Activated T-helper 1 cell treated with anti-CD3 and anti-CD28 coated beads, Interleukin-12 subunit alpha, Interleukin-12 subunit beta, Interleukin-2, Interleukin-4 antibody, amounts not matched to agents 30 ng/mL and 10 ng/mL and 1 ng/mL, durations not matched to agents 14 hours and 24 hours and 36 hours (primary cell): ENCODE measurements around the gene RPN1. TPM values are rescaled to one million over a fixed set of nuclear protein-coding genes. Genes with fewer than 3 reads are reported as not detected.

Experiments
- DNase-seq: peaks from one replicate; pipeline ENCODE4 v3.0.0; 2021; ENCODE audit warnings: low spot score
- H3K27ac Mint-ChIP-seq: one replicate; pipeline ENCODE4 v1.8.0; 2021; ENCODE audit warnings: mild to moderate bottlenecking, mixed read lengths
- H3K27me3 Mint-ChIP-seq: one replicate; pipeline ENCODE4 v1.8.0; 2022; ENCODE audit warnings: mild to moderate bottlenecking, moderate library complexity, mixed read lengths; ENCODE audit not compliant: insufficient read depth
- H3K36me3 Mint-ChIP-seq: one replicate; pipeline ENCODE4 v1.8.0; 2021; ENCODE audit warnings: low read depth, mixed read lengths
- H3K4me1 Mint-ChIP-seq: one replicate; pipeline ENCODE4 v1.8.0; 2021; ENCODE audit warnings: low read depth, mixed read lengths
- H3K4me3 Mint-ChIP-seq: one replicate; pipeline ENCODE4 v1.8.0; 2021; ENCODE audit warnings: mild to moderate bottlenecking, moderate library complexity, mixed read lengths
- H3K9me3 Mint-ChIP-seq: one replicate; pipeline ENCODE4 v1.8.0; 2021; ENCODE audit warnings: mixed read lengths
- intact Hi-C: fragments of 100-400 bp; cut with micrococcal nuclease; formaldehyde crosslinking; loops from one replicate; pipeline ENCODE4 v1.15.1; 2024
- total RNA-seq: library from RNA; stranded (reverse); gene quantifications from 2 replicates; pipeline ENCODE4 v1.2.3, GENCODE V29; 2022

Gene RPN1
- total RNA-seq, 1 donor from 2014 or later = 190 TPM

DNA sequence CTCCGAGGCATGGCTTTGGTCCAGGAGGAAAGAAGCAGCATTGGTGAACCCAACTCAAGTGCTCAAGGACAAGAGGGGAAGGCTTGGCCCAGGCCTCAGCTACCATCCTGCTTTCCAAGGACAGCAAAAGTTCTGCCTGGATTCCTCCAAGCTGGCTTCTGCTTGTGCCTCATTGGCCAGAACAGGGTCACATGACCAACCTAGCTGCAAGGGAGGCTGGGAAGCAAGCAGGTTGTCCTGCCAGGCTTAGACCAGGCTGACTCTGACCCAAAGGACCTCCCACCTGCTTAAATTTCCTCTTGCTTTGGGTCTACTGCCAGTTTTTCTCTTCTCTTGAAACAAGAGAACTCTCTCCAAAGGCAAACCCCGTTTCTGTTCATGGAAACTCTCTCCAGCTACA, 70.7 kb downstream of the RPN1 start:
- intact Hi-C loops = no loop called here
- no peaks in the 10 kb centered on the region for H3K36me3 Mint-ChIP-seq
- H3K4me3 Mint-ChIP-seq = no peak overlapping the region
- H3K9me3 Mint-ChIP-seq = no peaks in the 10 kb centered on the region
- no peak overlapping the region for H3K27ac Mint-ChIP-seq
- H3K27me3 Mint-ChIP-seq = peaks cover 13% of the 10 kb centered on the region
- DNase-seq = no peak
- peaks cover 3% of the 10 kb centered on the region for H3K4me1 Mint-ChIP-seq

- DNase-seq = no peak
- no peak overlapping the region for H3K4me3 Mint-ChIP-seq
- intact Hi-C loops = no loop called here
- H3K27me3 Mint-ChIP-seq = peaks cover 21% of the 10 kb centered on the region
- H3K9me3 Mint-ChIP-seq = no peaks in the 10 kb centered on the region
- no peak overlapping the region for H3K27ac Mint-ChIP-seq
- H3K36me3 Mint-ChIP-seq = no peaks in the 10 kb centered on the region
- no peaks in the 10 kb centered on the region for H3K4me1 Mint-ChIP-seq
Observed at GRCh38 chr3:128578346-128578745, 72.3 kb downstream of the RPN1 start.

- Mint-ChIP-seq H3K27ac (no peak overlapping the region), H3K4me3 (no peak overlapping the region), H3K36me3 (no peaks in the 10 kb centered on the region), H3K4me1 (peaks cover 5% of the 10 kb centered on the region), H3K27me3 (peaks cover 19% of the 10 kb centered on the region), H3K9me3 (no peaks in the 10 kb centered on the region)
- no peak for DNase-seq
- intact Hi-C loops = no loop called here
Observed at GRCh38 chr3:128577711-128578110, 72.9 kb downstream of the RPN1 start.

DNA sequence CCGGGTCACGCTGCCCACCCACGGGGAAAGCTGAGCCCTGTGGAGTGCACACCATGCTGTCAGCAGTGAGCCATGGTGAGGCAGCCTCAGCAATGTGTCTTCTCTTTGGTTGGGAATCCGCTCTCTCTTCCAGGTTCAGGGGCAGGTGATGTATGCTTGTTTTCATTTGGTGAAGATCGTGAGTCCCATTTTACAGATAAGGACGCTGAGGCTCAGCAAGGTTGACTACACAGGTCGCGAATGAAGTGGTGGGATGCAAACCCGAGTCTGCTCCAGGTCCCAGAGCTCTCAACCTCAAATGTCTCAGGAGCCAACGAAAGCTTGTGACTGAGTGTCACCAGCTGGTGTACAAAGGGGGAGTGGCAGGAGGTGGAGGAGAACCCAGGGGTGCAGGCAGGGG, 74.3 kb downstream of the RPN1 start:
- DNase-seq = no peak
- H3K27ac Mint-ChIP-seq = no peak overlapping the region
- no peaks in the 10 kb centered on the region for H3K9me3 Mint-ChIP-seq
- no peak overlapping the region for H3K4me3 Mint-ChIP-seq
- no peaks in the 10 kb centered on the region for H3K36me3 Mint-ChIP-seq
- H3K4me1 Mint-ChIP-seq = peaks cover 11% of the 10 kb centered on the region
- intact Hi-C loops = no loop called here
- peaks cover 24% of the 10 kb centered on the region for H3K27me3 Mint-ChIP-seq

DNA sequence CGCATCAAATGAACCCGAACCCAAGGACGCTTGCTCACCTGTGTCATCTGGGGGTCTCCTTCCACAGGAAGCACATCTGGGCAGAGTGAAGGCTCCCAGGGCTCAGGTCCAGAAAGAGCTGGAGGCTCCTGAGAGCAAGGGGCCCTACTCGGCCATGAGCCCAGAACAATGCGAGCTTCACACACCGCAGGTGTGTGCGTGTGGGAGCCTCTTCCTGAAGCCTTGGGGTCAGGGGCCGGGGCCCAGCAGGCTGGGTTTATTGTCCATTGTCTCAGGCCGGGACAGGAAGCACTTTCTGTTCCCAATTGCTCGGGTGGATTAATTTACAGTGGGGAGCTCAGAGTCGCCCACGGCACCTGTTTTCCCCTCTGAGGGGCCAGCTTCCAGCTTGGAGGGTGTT, 74.8 kb downstream of the RPN1 start:
- H3K4me3 Mint-ChIP-seq = no peak overlapping the region
- DNase-seq = no peak
- H3K36me3 Mint-ChIP-seq = no peaks in the 10 kb centered on the region
- peaks cover 26% of the 10 kb centered on the region for H3K27me3 Mint-ChIP-seq
- H3K4me1 Mint-ChIP-seq = peaks cover 11% of the 10 kb centered on the region
- no peak overlapping the region for H3K27ac Mint-ChIP-seq
- intact Hi-C loops = no loop called here
- H3K9me3 Mint-ChIP-seq = no peaks in the 10 kb centered on the region

- Mint-ChIP-seq H3K27ac (no peak overlapping the region), H3K4me1 (peaks cover 11% of the 10 kb centered on the region), H3K4me3 (no peak overlapping the region), H3K9me3 (no peaks in the 10 kb centered on the region), H3K27me3 (peaks cover 28% of the 10 kb centered on the region), H3K36me3 (no peaks in the 10 kb centered on the region)
- no peak for DNase-seq
- intact Hi-C loops = loop anchor here (2.0 kb wide), 3 partner anchors 35 to 127 kb away; no protein-coding TSS in a partner anchor
Observed at GRCh38 chr3:128573707-128574162, 76.9 kb downstream of the RPN1 start.

DNA sequence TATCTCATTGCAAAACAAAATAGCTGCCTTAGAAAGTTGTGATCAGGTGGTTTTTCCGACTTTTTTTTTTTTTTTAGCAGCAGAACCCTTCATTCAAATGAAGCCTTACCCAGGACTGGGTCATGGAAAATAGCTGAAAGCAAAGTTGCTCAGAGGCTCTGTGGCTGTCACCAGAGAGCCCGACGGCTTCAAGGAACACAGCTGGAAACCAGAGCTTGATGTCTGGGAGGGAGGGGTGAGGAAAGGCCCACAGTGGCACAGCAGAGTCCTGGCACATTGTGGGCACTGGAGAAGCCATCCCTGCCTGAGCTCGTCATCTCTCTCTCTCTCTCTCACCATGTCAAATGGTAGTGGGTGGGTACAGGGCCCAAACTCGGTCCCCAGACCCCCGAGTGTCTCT, 77.5 kb downstream of the RPN1 start:
- H3K4me1 Mint-ChIP-seq = peaks cover 11% of the 10 kb centered on the region
- H3K9me3 Mint-ChIP-seq = no peaks in the 10 kb centered on the region
- H3K27me3 Mint-ChIP-seq = peaks cover 31% of the 10 kb centered on the region
- H3K27ac Mint-ChIP-seq = peak overlapping the region; percentile 3
- H3K36me3 Mint-ChIP-seq = no peaks in the 10 kb centered on the region
- intact Hi-C loops = loop anchor here (2.0 kb wide), 3 partner anchors 36 to 126 kb away; no protein-coding TSS in a partner anchor
- DNase-seq = no peak
- no peak overlapping the region for H3K4me3 Mint-ChIP-seq

DNA sequence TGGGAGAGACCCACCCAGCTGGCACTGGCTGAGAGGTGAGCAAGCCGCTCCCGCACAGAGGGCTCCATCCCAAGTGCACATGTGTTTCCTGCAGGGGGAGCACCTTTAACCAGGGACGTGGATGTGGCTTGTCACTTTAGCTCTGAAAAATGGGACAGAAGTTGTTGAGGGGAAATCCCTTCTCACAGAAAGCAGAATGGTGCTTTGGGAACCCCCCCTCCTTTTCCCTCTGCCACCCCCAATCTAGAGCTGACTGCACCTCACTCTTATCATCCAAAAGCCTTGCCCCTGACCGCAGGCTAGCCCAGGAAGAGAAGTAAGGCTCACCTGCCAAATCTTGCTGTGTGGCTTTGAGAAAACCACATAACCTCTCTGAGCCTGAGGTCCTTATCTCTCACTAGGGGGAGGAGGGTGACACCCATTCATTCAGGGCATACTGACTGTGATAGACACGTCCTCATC, 77.9 kb downstream of the RPN1 start:
- intact Hi-C loops = loop anchor here (2.0 kb wide), 3 partner anchors 36 to 126 kb away; no protein-coding TSS in a partner anchor

DNA sequence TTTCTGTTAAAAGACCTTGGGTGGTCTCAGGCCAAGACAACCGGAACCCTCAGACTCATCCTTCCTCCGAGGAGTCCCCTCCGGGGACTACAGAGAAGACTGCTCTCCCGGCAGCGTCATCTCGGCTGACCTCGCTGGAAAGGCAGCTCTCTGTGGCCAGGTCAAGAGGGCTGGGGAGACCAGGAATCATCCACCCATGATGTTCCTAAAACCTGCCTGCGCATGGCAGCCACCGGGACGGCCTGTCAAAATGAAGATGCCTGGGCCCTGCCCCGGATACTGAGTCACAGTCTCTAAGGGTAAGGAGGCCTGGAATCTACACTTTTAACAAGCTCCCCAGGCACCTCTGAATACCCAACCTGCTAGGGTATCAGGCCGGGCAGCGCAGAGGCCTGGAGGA, 78.6 kb downstream of the RPN1 start:
- peaks cover 11% of the 10 kb centered on the region for H3K4me1 Mint-ChIP-seq
- no peak for DNase-seq
- H3K36me3 Mint-ChIP-seq = no peaks in the 10 kb centered on the region
- intact Hi-C loops = loop anchor here (2.0 kb wide), 3 partner anchors 37 to 125 kb away; no protein-coding TSS in a partner anchor
- no peak overlapping the region for H3K27ac Mint-ChIP-seq
- H3K4me3 Mint-ChIP-seq = no peak overlapping the region
- H3K27me3 Mint-ChIP-seq = peaks cover 31% of the 10 kb centered on the region
- no peaks in the 10 kb centered on the region for H3K9me3 Mint-ChIP-seq

More for the DNA sequence above, 77.9 kb downstream of the RPN1 start:
- Mint-ChIP-seq H3K27ac (peak overlapping the region; percentile 3), H3K27me3 (peaks cover 31% of the 10 kb centered on the region), H3K4me1 (peaks cover 11% of the 10 kb centered on the region), H3K36me3 (no peaks in the 10 kb centered on the region), H3K4me3 (no peak overlapping the region), H3K9me3 (no peaks in the 10 kb centered on the region)
- no peak for DNase-seq

Other genes starting within 250 kb of the RPN1 start
- not detected in 2 replicates for gene DNAJB8, start 183.9 kb downstream of the RPN1 start, total RNA-seq
- gene GATA2, start 157.6 kb downstream of the RPN1 start, total RNA-seq = 0.18 and 0.22 TPM in 2 replicates
- gene RAB7A, start 75.4 kb upstream of the RPN1 start, total RNA-seq = 318 and 329 TPM in 2 replicates
- gene ACAD9, start 228.8 kb upstream of the RPN1 start, total RNA-seq = 65.3 and 67.2 TPM in 2 replicates